Measurements from ENCODE around the gene RBM15B.
A peak's percentile ranks its signal among the peaks of the same experiment; 100 is the strongest.

The RBM15B gene

DNA sequence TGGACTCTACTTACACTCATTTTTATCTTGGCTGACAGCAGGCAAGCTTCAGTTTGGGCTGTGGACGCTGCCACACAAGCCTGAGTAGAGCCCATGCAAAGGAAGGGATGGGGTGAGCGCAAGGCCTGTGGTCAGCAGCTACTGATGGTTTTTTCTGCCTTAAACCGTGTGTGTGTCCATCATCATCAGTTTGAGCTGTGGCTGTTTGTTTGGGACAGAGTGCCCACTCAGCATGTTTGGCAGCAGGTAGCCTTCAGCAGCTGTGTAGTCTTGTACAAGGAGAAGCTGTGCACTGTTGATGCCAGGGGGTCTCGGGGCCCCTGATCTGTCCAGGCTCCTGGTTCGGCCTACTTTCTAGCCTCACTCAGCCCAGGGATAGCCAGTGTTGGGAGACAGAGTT, 3.5 kb downstream of the RBM15B start:
- H3K4me2 ChIP-seq (ENCODE audit: insufficient read depth, low read length), result peak overlapping the region; percentile 90
- peaks cover 52% of the 10 kb centered on the region for H3K4me1 ChIP-seq (ENCODE audit: insufficient read depth, low read length)
- ATAC-seq (ENCODE audit: insufficient read depth, low read depth) (no peak), DNase-seq (no peak)
- peaks cover 87% of the 10 kb centered on the region for H3K36me3 ChIP-seq (ENCODE audit: insufficient read depth, low read length)
- peak overlapping the region in 1 of 2 experiments; percentile 26; a peak in 1 of 4 replicates for H3K4me3 ChIP-seq (ENCODE audit: low read depth in 1 of 2, low read length in 2 of 2)
- peaks cover 72% of the 10 kb centered on the region for H4K20me1 ChIP-seq (ENCODE audit: insufficient read depth, low read length)
- no peak overlapping the region for H3K27ac ChIP-seq (ENCODE audit: low read length)
- peaks cover 73% of the 10 kb centered on the region for H3K79me2 ChIP-seq (ENCODE audit: insufficient read depth, low read length)
- no peaks in the 10 kb centered on the region for H3K27me3 ChIP-seq (ENCODE audit: insufficient read depth, low read length, poor library complexity)
- TF ChIP-seq, protein P1, sequence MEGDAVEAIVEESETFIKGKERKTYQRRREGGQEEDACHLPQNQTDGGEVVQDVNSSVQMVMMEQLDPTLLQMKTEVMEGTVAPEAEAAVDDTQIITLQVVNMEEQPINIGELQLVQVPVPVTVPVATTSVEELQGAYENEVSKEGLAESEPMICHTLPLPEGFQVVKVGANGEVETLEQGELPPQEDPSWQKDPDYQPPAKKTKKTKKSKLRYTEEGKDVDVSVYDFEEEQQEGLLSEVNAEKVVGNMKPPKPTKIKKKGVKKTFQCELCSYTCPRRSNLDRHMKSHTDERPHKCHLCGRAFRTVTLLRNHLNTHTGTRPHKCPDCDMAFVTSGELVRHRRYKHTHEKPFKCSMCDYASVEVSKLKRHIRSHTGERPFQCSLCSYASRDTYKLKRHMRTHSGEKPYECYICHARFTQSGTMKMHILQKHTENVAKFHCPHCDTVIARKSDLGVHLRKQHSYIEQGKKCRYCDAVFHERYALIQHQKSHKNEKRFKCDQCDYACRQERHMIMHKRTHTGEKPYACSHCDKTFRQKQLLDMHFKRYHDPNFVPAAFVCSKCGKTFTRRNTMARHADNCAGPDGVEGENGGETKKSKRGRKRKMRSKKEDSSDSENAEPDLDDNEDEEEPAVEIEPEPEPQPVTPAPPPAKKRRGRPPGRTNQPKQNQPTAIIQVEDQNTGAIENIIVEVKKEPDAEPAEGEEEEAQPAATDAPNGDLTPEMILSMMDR (IDR thresholded peaks at IDR 0.05; ENCODE audit: borderline replicate concordance, extremely low read depth, low read length, poor library complexity, severe bottlenecking), result no peak
- TF ChIP-seq EZH2 (IDR thresholded peaks at IDR 0.05; ENCODE audit: borderline replicate concordance, low read depth, low read length, severe bottlenecking), result no peak
- H2AFZ ChIP-seq (ENCODE audit: low read depth, low read length), result no peak overlapping the region
- peak overlapping the region; percentile 12; the same call in 1 of the 2 replicates for H3K9ac ChIP-seq (ENCODE audit: low read depth, low read length)
- no peaks in the 10 kb centered on the region for H3K9me3 ChIP-seq (ENCODE audit: insufficient read depth, low read length, severe bottlenecking)

GRCh38 chr3:51395493-51396213, 4.6 kb downstream of the RBM15B start:
- Histone ChIP-seq H4K20me1 (ENCODE audit: insufficient read depth, low read length) (peaks cover 72% of the 10 kb centered on the region), H3K36me3 (ENCODE audit: insufficient read depth, low read length) (peaks cover 88% of the 10 kb centered on the region), H3K4me1 (ENCODE audit: insufficient read depth, low read length) (peaks cover 41% of the 10 kb centered on the region), H3K4me3 (ENCODE audit: low read depth in 1 of 2, low read length in 2 of 2) (no peak overlapping the region), H3K79me2 (ENCODE audit: insufficient read depth, low read length) (peaks cover 62% of the 10 kb centered on the region), H2AFZ (ENCODE audit: low read depth, low read length) (no peak overlapping the region), H3K9ac (ENCODE audit: low read depth, low read length) (no peak overlapping the region), H3K27ac (ENCODE audit: low read length) (no peak overlapping the region), H3K27me3 (ENCODE audit: insufficient read depth, low read length, poor library complexity) (no peaks in the 10 kb centered on the region), H3K9me3 (ENCODE audit: insufficient read depth, low read length, severe bottlenecking) (no peaks in the 10 kb centered on the region), H3K4me2 (ENCODE audit: insufficient read depth, low read length) (peak overlapping the region; percentile 90; the same call in 1 of the 2 replicates)
- TF ChIP-seq, protein P1 (IDR thresholded peaks at IDR 0.05; ENCODE audit: borderline replicate concordance, extremely low read depth, low read length, poor library complexity, severe bottlenecking), result no peak
- TF ChIP-seq EZH2 (IDR thresholded peaks at IDR 0.05; ENCODE audit: borderline replicate concordance, low read depth, low read length, severe bottlenecking), result no peak
- no peak for ATAC-seq (ENCODE audit: insufficient read depth, low read depth)
- no peak for DNase-seq

GRCh38 chr3:51396401-51396800, 5.3 kb downstream of the RBM15B start:
- H3K4me1 ChIP-seq (ENCODE audit: insufficient read depth, low read length), result peaks cover 39% of the 10 kb centered on the region
- TF ChIP-seq EZH2 (IDR thresholded peaks at IDR 0.05; ENCODE audit: borderline replicate concordance, low read depth, low read length, severe bottlenecking), result no peak
- TF ChIP-seq, protein P1 (IDR thresholded peaks at IDR 0.05; ENCODE audit: borderline replicate concordance, extremely low read depth, low read length, poor library complexity, severe bottlenecking), result no peak
- H3K4me3 ChIP-seq (ENCODE audit: low read depth in 1 of 2, low read length in 2 of 2), result no peak overlapping the region
- ATAC-seq (ENCODE audit: insufficient read depth, low read depth) (no peak), DNase-seq (no peak)
- H3K4me2 ChIP-seq (ENCODE audit: insufficient read depth, low read length), result no peak overlapping the region; the same call in 1 of the 2 replicates
- H3K79me2 ChIP-seq (ENCODE audit: insufficient read depth, low read length), result peaks cover 57% of the 10 kb centered on the region
- H3K9ac ChIP-seq (ENCODE audit: low read depth, low read length), result no peak overlapping the region
- H3K27ac ChIP-seq (ENCODE audit: low read length), result no peak overlapping the region
- no peaks in the 10 kb centered on the region for H3K9me3 ChIP-seq (ENCODE audit: insufficient read depth, low read length, severe bottlenecking)
- H3K27me3 ChIP-seq (ENCODE audit: insufficient read depth, low read length, poor library complexity), result no peaks in the 10 kb centered on the region
- no peak overlapping the region for H2AFZ ChIP-seq (ENCODE audit: low read depth, low read length)
- H3K36me3 ChIP-seq (ENCODE audit: insufficient read depth, low read length), result peaks cover 93% of the 10 kb centered on the region
- H4K20me1 ChIP-seq (ENCODE audit: insufficient read depth, low read length), result peaks cover 72% of the 10 kb centered on the region
